Measurements from ENCODE around the gene OXSR1.
"Not testable (repeated sequence)": the region's sequence is repeated elsewhere in the genome, so short reads cannot be mapped to it uniquely, and the experiment has no call there.

OXSR1 gene

GRCh38 chr3:38169027-38169317 lies 3.6 kb downstream of the OXSR1 start:
- no peak for DNase-seq

DNA sequence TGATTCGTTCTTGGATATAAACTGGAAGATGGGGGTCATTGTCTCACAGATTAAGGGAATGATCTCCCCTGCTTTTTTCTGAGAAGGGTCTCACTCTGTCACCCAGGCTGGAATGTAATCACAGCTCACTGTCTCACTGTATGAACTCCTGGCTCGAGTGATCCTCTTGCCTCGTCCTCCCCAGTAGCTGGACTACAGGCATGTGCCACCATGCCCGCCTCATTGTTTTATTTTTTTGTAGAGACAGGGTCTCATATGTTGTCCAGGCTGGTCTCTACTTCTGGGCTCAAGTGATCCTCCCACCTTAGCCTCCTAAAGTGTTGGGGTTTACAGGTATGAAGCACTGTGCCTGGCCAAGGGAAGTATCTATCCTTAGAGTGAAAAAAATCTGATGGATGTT lies 5.4 kb downstream of the OXSR1 start:
- DNase-seq: no peak

GRCh38 chr3:38171622-38172021 lies 6.3 kb downstream of the OXSR1 start:
- no peak for DNase-seq

DNA sequence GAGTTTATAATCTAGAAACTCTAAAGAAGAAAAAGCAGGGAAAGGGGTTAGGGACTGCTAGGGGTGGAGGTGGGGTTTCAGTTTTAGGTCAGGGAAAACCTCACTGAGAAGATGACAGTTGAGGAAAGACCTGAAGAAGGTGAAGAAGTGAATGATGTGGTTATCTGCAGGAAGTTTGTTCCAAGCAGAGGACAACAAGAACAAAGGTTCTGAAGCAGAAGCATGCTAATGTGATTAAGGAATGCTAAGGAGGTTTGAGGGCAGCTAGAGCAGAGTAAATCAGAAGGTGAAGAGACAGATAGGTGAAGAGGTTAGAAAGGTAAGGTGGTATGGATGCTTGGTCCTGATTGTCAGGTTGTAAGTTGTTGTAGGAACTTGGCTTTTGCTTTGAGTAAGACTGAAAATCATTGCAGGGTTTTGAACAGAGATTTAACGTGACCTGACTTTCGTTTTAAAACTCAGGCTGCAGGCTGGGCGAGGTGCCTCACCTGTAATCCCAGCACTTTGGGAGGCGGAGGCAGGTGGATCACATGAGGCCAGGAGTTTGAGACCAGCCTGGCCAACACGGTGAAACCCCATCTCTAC lies 8.6 kb downstream of the OXSR1 start:
- no peak for DNase-seq

DNA sequence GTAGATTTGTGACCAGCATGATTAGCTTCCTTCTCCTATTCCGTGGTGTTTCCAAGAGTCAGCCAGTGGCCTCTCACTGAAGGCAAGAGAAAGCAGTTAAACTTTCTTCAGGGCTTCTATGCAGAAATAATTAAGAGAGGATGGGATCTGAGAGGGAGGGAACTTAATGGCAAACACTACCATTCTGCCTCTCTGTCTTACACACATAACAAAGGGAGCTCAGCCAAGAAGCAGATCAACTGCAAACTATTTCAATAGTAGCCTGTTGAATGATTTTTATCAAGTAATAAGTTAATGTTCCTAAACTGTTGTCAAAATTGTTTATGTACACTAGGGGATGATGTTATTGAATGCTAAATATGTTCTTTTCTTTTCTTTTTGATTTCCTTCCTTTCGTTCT lies 11.8 kb downstream of the OXSR1 start:
- no peak for DNase-seq

DNA sequence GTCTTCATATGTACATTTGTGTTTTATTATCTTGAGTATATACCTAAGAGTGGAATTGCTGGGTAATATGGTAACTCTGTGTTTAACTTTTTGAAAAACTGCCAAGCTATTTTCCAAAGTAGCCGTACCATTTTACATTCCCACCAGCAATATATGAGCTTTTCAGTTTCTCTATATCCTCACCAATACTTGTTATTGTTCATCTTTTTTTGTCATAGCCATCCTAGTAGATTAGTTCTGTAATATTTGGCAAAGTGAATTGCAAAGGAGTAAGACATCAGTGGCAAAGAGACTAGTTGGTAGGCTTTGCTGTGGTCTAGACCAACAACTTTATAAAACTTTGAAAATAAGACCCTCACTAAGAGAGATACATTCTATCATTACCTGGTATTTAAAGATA lies 21.4 kb downstream of the OXSR1 start:
- DNase-seq: no peak

DNA sequence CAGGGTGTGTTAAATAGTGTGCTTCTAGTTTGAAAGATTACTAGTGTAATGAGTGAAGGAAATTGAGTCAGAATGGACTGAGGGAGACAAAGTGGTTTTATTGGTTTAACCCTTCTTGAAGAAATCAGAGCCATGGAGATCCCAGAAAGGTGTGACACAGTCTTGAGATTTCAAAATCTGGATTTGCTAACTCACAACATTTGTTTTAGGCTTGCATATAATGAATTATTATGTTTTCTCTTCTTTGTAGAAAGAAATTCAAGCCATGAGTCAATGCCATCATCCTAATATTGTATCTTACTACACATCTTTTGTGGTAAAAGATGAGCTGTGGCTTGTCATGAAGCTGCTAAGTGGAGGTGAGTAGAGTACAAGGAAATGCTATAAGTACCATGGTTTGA lies 25.1 kb downstream of the OXSR1 start:
- no peak for DNase-seq

DNA sequence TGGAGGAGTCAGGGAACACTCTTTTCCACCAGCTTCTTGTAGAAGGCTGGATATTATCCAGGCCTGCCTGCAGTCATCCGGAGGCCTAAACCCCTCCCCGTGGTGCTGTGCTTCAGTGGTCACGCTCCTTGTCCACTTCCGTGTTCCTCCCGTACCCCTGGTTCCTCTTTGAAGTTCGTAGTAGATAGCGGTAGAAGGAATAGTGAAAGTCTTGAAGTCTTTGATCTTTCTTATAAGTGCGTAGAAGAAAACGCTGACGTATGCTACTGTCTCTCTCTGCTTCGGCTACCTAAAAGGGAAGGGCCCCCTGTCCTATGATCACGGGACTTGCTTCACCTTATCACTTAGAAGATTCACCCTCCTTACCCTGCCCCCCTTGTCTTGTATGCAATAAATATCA lies 37.6 kb downstream of the OXSR1 start:
- not testable (repeated sequence) for DNase-seq

GRCh38 chr3:38203690-38204089 lies 38.4 kb downstream of the OXSR1 start:
- no peak for DNase-seq

DNA sequence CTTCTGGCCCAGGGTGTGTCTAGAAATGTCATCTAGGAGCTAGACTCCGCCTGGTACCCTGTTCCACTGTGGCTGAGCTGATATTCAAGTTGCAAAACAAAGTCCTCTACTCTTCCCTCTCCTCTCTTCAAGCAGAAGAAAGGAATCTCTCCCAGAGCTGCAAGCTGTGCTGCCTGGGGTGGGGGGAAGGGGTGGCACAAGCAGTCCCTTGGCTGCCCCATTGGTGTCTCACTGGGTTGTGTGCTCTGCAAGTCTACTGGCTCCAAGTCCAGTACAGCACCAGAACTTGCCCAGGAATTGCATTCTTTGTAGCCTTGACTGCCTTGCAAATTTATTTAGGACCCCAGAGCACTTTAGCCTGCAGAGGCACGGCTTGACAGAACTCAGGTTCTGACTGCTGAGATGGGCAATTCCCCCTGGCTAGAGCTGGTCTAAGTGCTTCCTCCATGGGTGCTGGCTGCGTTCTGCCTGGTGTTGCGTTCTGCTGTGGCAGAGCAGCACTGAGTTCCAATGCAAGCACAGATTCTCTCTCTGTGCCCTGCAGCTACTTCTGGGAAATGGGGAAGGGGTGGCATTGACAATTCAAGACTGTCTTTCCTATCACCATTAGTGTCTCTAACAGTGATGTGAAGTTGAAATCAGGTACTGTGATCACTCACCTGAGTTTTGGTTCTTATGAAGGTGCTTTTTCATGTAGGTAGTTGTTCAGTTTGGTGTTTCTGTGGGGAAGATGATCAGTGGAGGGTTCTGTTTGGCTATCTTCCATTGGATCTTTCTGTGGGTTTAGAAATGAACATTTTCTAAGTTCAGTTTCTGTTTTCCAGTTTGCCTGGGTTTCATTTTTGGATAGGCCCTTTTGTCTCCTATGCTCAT lies 39.5 kb downstream of the OXSR1 start:
- no peak for DNase-seq

DNA sequence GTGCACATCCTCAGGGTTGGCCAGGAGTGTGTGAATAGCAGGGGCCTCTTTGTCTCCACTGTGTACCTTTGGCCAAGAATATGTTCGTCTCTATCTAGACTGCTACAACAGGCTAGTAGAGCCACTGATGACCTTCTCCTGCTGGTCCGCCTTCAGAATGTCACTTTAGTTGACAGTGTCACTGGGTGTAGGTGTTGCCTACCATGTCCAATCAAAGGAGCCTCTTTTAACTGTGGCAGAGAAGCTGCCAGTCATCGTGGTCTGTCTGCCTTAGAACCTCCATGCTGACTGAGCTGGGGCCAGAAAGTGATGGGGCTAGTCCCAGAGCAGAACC lies 40.1 kb downstream of the OXSR1 start:
- DNase-seq: no peak

DNA sequence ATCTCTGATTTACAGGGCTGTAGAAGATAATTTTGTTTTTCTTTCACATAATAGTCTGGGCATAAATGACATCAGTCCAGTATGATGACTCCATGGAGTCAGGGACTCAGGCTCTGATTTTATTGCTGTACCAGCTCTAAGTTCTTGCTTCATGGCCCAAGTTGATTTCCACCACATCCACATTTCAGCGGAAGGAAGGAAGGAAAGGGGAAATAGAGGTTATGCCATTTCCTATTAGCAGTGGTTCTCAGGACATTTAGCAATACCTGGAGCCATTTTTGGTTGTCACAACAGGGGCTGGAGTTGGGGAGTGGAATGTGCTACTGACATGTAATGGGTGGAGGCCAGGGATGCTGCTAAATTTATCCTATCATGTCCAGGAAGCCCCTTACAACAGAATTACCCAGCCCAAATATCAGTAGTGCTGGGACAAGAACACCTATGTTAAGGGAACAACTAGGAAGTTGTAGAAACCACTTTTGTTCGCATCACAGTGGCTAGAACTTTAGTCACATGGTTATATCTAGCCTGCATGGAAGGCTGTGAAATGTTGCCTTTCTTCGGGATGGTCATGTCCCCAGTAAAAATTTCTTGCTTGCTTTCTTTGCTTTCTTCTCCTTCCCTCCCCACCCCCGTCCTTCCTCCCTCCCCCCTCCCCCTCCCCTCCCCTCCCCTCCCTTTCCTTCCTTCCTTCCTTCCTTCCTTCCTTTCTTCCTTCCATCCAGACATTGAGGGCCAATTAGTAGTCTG lies 42.1 kb downstream of the OXSR1 start:
- DNase-seq: no peak

DNA sequence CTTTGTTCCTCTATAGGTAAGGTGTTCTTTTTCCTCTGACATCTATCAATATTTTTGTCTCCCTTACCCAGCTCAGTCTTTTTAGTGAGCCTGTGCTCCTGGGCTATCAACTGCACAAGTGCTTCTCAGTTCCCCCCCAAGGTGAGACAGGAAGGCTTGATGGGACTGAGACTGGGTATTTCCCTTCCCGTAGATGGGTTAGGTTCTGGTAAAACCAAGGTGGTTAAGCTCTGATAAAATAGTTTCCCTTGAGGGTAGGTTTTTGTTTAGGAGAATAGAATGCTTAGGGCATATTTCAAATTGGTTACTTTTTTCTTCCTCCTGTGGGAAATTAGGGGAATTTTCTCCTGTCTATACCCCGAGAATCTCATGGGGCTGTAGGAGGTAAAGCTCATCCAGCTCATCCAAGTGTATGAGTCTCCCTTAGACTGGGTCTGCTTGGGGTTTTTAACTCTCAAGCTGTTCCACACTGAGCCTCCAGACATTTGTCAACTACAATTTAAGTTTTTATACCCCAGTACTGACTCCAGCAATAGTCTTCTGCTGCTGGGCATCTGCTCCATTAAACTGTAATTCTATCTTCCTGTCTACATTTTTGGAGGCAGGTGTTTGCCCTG lies 44.9 kb downstream of the OXSR1 start:
- no peak for DNase-seq

DNA sequence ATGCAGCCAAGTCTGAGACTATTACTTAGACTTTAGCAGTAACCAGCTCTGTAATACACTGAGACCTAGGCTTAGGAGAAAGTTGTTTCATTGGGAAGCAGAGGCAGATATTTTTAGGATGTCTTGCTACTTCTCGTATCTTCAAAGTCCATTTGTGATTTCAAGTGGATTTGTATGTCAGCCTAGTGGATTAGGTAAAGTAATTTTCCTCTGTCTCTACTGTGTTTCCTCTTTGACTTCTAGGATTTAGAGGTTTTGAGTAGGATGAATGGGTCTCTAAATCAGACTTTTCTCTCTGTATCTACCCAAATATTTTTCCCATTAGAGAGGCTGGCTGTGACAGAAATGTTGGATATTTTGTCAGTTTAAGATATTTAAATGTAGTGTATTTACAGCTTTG lies 46.8 kb downstream of the OXSR1 start:
- DNase-seq: no peak

- DNase-seq: no peak
Observed at GRCh38 chr3:38214560-38214959, 49.2 kb downstream of the OXSR1 start.

- DNase-seq: no peak
Observed at GRCh38 chr3:38219609-38220197, 54.4 kb downstream of the OXSR1 start.

DNA sequence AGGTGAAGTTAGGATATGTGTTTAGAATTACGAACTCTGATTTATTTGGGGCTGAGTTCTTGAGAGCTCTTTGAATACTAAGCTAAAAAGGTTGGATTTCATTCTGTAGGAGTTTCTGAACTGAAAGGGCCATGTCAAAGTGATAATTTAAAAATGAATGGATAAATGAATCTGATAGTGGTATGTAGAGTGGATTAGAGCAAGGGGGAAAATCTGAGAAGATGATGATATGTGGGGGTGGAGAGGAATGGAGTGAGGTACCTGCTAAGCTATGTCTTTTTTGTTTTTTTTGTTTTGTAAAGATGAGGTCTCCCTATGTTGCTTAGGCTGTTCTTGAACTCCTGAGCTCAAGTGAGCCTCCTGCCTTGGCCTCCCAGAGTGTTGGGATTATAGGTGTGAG lies 55.7 kb downstream of the OXSR1 start:
- DNase-seq: no peak

DNA sequence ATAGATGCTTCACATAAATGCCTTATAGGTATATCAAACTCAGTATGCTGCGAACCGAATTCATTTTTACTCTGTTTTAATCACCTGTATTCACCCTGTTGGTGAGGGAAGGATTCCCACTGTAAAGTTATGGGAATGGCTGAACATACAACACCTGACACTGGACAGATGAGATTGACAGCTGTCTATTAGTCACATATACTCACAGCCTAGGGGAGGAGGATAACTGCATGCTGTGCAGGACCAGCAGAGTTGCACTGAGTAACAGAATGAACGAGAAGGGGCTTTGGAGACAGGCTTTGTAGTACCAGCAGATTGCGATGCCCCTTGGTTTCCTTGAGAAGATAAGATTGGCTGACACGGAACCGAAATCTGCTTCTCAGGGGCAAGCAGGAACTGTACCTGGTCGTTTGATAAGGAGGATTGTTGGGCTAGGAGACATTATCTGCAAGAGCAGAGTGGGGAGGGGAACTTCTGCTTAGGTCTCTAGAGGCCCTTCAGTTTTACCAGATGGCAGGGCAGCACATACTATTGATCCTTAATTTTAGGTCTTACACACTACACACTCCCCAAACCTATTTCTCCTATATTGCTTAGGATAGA lies 56.8 kb downstream of the OXSR1 start:
- DNase-seq: no peak

DNA sequence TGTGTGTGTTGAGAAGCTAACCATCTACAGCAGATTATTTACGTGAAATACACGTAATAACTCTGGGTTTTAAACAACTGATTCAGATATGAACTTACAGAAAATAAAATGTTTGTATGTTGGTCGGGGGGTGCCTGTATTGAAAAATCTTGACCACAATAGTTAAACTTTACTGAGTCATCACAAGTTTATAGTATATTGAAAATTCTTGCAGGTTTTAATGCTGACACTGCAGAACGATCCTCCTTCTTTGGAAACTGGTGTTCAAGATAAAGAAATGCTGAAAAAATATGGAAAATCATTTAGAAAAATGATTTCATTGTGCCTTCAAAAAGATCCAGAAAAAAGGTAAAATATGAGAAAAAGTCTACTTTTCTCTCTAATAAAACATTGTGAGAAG lies 59.0 kb downstream of the OXSR1 start:
- no peak for DNase-seq

DNA sequence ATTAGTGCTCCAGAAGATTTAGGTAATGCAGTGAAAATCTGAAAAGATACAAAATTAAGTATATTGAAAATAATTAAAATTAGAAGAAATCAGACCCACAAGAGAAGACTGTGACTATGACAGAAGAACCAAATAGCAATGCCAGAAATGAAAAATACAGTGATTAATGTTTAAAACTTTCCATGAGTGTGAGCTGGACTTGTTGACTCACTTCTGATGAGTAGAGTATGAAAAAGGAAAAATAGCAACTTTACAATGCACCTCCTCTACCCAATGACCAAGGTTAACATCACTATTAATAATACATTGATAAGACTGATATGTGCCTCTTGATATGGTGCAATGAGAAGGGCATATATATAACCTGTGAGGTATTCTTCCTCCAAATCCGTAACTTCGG lies 60.9 kb downstream of the OXSR1 start:
- DNase-seq: no peak

DNA sequence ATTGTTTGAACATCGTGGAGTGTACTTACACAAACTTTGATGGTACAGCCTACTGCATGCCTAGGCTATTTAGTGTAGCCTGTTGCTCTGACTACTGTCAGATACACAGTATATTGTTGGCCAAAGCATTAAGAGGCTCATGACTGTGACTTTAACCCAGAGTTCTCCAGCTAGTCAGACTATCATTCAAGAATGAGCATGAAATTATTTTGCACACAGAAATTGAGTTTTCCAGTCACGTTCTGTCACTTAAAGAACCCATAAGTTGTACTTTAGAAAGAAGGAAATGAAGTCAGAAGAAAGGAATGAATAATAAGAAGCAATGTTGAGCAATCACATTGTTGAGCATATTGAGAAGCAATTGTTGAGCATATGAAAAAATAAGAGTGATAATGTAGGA lies 62.7 kb downstream of the OXSR1 start:
- DNase-seq: no peak

- no peak for DNase-seq
Observed at GRCh38 chr3:38229036-38229435, 63.7 kb downstream of the OXSR1 start.

- no peak for DNase-seq
Observed at GRCh38 chr3:38232701-38233100, 67.4 kb downstream of the OXSR1 start.
